K562 (cell line): ENCODE data around the gene BIRC6. TPM values are rescaled to one million over a fixed set of nuclear protein-coding genes. Genes with fewer than 3 reads are reported as not detected.

ENCODE experiments used
- BCL6 ChIP-seq: fragments of 250-450 bp; sonication (Bioruptor Pico); IDR thresholded peaks from 2 replicates; pipeline ENCODE4 v1.4.0; 2020
- CXXC5 ChIP-seq: fragments of 250-450 bp; sonication (Bioruptor Pico); IDR thresholded peaks from 2 replicates; pipeline ENCODE4 v1.8.0; 2022; ENCODE audit warnings: inconsistent platforms, mild to moderate bottlenecking, moderate library complexity
- FOXJ2 ChIP-seq: fragments of 200-800 bp; sonication (Bioruptor generic); IDR thresholded peaks from 2 replicates; pipeline ENCODE4 v1.6.1; 2016; ENCODE audit warnings: missing genetic modification characterization, missing compliant biosample characterization
- GTF2E2 ChIP-seq: fragments of 200-800 bp; sonication (Bioruptor generic); IDR thresholded peaks from 2 replicates; pipeline ENCODE4 v1.6.1; 2016; ENCODE audit warnings: missing genetic modification characterization, missing compliant biosample characterization
- HNRNPUL1 ChIP-seq: fragments of 200-400 bp; formaldehyde crosslinking; IDR thresholded peaks from 2 replicates; pipeline ENCODE4 v1.6.1; 2017; ENCODE audit warnings: low read length
- MTF1 ChIP-seq: fragments of 250-450 bp; sonication (Bioruptor Pico); IDR thresholded peaks from 2 replicates; pipeline ENCODE4 v1.9.0; 2021; ENCODE audit warnings: moderate library complexity, mild to moderate bottlenecking, inconsistent platforms, borderline replicate concordance
- NFE2 ChIP-seq: IDR thresholded peaks from 2 replicates; pipeline ENCODE4 v1.6.1; 2014; ENCODE audit warnings: antibody characterized with exemption, low read depth
- PHTF2 ChIP-seq: fragments of 250-450 bp; sonication (Bioruptor Pico); IDR thresholded peaks from 2 replicates; pipeline ENCODE4 v1.5.0; 2021; ENCODE audit warnings: mild to moderate bottlenecking
- POLR2G ChIP-seq: fragments of 200-400 bp; formaldehyde crosslinking; IDR thresholded peaks from 2 replicates; pipeline ENCODE4 v1.6.1; 2017; ENCODE audit warnings: low read depth, mild to moderate bottlenecking, antibody characterized with exemption, low read length, moderate library complexity
- PURB ChIP-seq: sonication (generic); formaldehyde crosslinking; IDR thresholded peaks from 2 replicates; pipeline ENCODE4 v1.9.0; 2021; ENCODE audit warnings: low read depth, mild to moderate bottlenecking, missing genetic modification reagents
- RFX1 ChIP-seq: fragments of 450-650 bp; IDR thresholded peaks from 2 replicates; pipeline ENCODE4 v1.6.1; 2016; ENCODE audit warnings: mild to moderate bottlenecking, moderate library complexity
- RUNX1 ChIP-seq: sonication (generic); IDR thresholded peaks from 2 replicates; pipeline ENCODE4 v1.6.1; 2016; ENCODE audit warnings: antibody characterized with exemption, low read depth
- SETDB1 ChIP-seq: IDR thresholded peaks from one replicate; pipeline ENCODE4 v1.6.1; 2012; ENCODE audit warnings: low read length, control low read depth, inconsistent platforms
- SREBF1 ChIP-seq: fragments of 150-350 bp; IDR thresholded peaks from 2 replicates; pipeline ENCODE4 v1.6.1; 2014; ENCODE audit warnings: antibody characterized with exemption, low read depth, low read length, borderline replicate concordance
- ZNF197 ChIP-seq: fragments of 200-800 bp; sonication (Bioruptor generic); IDR thresholded peaks from 2 replicates; pipeline ENCODE4 v1.6.1; 2016; ENCODE audit warnings: low read depth, missing genetic modification characterization, missing compliant biosample characterization
- ZNF239 ChIP-seq: fragments of 250-450 bp; sonication (Bioruptor Pico); IDR thresholded peaks from 2 replicates; pipeline ENCODE4 v1.4.0; 2020; ENCODE audit warnings: mild to moderate bottlenecking
- ZNF347 ChIP-seq: fragments of 450-650 bp; formaldehyde crosslinking; IDR thresholded peaks from 2 replicates; pipeline ENCODE4 v1.4.0; 2020; ENCODE audit warnings: low read depth, mild to moderate bottlenecking, moderate library complexity
- ZNF431 ChIP-seq: sonication (generic); formaldehyde crosslinking; IDR thresholded peaks from 2 replicates; pipeline ENCODE4 v1.8.0; 2022; ENCODE audit warnings: mild to moderate bottlenecking, missing genetic modification reagents
- ZNF778 ChIP-seq: fragments of 450-650 bp; formaldehyde crosslinking; IDR thresholded peaks from 2 replicates; pipeline ENCODE4 v1.4.0; 2020; ENCODE audit warnings: mild to moderate bottlenecking, moderate library complexity
- ZSCAN32 ChIP-seq: fragments of 450-650 bp; formaldehyde crosslinking; IDR thresholded peaks from 2 replicates; pipeline ENCODE4 v1.4.0; 2020; ENCODE audit warnings: mild to moderate bottlenecking, moderate library complexity
- polyA plus RNA-seq, 8 experiments: library from polyadenylated mRNA; depleted of rRNA in 4 of 8; stranded (reverse) in 5 of 8; unstranded in 3 of 8; fragments of >200 nt; fragmentation: Nextera tagmentation in 2 of 8; fragmentation: Illumina TruSeq in 1 of 8; extraction: Ambion mirVana in 2 of 8; extraction: Trizol in 1 of 8; gene quantifications; 2 replicates each; pipeline versions ENCODE4 v1.2.1 to v1.2.3, GENCODE V29; 2011 to 2014; ENCODE audit warnings: inconsistent platforms in 1 of 8, missing spikeins in 1 of 8
- total RNA-seq, 7 experiments: library from RNA; depleted of rRNA in 6 of 7; stranded (reverse); fragments of >200 nt in 6 of 7; fragmentation: Illumina TruSeq in 2 of 7; extraction: Trizol in 2 of 7; gene quantifications; 2 replicates each; pipeline versions ENCODE4 v1.2.1 to v1.2.3, GENCODE V29; 2011 to 2021; ENCODE audit warnings: low replicate concordance in 1 of 7
- TF ChIP-seq, protein P1 (sequence below): sonication (generic); formaldehyde crosslinking; IDR thresholded peaks from 2 replicates; pipeline ENCODE4 v1.8.1; 2022; ENCODE audit warnings: missing genetic modification reagents
- TF ChIP-seq, protein P2 (sequence below): sonication (generic); formaldehyde crosslinking; IDR thresholded peaks from 2 replicates; pipeline ENCODE4 v1.8.0; 2022; ENCODE audit warnings: missing genetic modification reagents, mild to moderate bottlenecking, borderline replicate concordance

The BIRC6 gene
- total and polyA plus RNA-seq, 9 of the 15 experiments (the other 6 are each of a cell fraction or from before 2014, with no cell fraction given) = 18.8 to 110 (median 49.8) TPM

DNA sequence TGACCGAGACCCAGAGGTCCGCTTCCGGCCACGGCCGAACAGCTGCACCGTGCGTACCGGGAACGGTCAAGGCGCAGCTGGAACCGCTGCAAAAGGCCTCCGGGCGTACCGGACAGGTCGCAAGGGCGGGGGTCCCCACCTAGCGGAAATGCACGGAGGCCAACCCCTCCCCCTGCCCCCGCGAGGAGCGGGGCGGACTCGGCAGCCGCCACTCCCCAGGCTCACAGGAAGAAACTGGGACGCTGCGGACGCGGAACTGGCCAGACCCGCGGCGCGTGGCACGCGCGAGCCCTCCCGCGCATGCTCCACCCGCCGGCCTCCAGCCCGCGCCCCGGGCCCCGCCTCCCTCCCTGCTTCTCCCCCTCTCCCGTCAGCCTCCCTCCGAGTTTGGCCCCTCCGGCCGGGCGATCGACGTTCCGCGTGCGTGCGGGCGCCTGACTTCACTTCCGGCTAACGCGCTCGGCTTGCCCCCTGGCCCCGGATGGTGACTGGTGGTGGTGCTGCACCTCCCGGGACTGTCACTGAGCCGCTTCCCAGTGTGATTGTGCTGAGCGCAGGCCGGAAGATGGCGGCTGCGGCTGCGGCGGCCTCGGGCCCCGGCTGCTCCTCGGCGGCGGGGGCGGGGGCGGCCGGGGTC, at the start of gene BIRC6 (continued):
- TF ChIP-seq ZNF239 (CRISPR knock-in tag) (no peak), SREBF1 (no peak), PURB (no peak), BCL6 (CRISPR knock-in tag) (no peak), HNRNPUL1 (no peak), SETDB1 (no peak), ZSCAN32 (CRISPR knock-in tag) (no peak), PHTF2 (CRISPR knock-in tag) (no peak), ZNF431 (CRISPR knock-in tag) (no peak; the same call in 1 of the 2 replicates), ZNF347 (no peak), FOXJ2 (tag) (no peak), ZNF197 (CRISPR knock-in tag) (no peak), CXXC5 (CRISPR knock-in tag) (peak; percentile 96), ZNF778 (CRISPR knock-in tag) (no peak), RUNX1 (no peak), NFE2 (no peak), MTF1 (CRISPR knock-in tag) (no peak), POLR2G (peak; percentile 96), GTF2E2 (tag) (no peak; the same call in 1 of the 2 replicates), RFX1 (no peak)
- TF ChIP-seq, protein P1, sequence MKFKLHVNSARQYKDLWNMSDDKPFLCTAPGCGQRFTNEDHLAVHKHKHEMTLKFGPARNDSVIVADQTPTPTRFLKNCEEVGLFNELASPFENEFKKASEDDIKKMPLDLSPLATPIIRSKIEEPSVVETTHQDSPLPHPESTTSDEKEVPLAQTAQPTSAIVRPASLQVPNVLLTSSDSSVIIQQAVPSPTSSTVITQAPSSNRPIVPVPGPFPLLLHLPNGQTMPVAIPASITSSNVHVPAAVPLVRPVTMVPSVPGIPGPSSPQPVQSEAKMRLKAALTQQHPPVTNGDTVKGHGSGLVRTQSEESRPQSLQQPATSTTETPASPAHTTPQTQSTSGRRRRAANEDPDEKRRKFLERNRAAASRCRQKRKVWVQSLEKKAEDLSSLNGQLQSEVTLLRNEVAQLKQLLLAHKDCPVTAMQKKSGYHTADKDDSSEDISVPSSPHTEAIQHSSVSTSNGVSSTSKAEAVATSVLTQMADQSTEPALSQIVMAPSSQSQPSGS (CRISPR knock-in tag) = no peak
- TF ChIP-seq, protein P2, sequence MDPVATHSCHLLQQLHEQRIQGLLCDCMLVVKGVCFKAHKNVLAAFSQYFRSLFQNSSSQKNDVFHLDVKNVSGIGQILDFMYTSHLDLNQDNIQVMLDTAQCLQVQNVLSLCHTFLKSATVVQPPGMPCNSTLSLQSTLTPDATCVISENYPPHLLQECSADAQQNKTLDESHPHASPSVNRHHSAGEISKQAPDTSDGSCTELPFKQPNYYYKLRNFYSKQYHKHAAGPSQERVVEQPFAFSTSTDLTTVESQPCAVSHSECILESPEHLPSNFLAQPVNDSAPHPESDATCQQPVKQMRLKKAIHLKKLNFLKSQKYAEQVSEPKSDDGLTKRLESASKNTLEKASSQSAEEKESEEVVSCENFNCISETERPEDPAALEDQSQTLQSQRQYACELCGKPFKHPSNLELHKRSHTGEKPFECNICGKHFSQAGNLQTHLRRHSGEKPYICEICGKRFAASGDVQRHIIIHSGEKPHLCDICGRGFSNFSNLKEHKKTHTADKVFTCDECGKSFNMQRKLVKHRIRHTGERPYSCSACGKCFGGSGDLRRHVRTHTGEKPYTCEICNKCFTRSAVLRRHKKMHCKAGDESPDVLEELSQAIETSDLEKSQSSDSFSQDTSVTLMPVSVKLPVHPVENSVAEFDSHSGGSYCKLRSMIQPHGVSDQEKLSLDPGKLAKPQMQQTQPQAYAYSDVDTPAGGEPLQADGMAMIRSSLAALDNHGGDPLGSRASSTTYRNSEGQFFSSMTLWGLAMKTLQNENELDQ = no peak
